ENCODE results near the gene SLC41A2.
A peak's percentile ranks its signal among the peaks of the same experiment; 100 is the strongest.

SLC41A2 gene, protein sequence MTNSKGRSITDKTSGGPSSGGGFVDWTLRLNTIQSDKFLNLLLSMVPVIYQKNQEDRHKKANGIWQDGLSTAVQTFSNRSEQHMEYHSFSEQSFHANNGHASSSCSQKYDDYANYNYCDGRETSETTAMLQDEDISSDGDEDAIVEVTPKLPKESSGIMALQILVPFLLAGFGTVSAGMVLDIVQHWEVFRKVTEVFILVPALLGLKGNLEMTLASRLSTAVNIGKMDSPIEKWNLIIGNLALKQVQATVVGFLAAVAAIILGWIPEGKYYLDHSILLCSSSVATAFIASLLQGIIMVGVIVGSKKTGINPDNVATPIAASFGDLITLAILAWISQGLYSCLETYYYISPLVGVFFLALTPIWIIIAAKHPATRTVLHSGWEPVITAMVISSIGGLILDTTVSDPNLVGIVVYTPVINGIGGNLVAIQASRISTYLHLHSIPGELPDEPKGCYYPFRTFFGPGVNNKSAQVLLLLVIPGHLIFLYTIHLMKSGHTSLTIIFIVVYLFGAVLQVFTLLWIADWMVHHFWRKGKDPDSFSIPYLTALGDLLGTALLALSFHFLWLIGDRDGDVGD

DNA sequence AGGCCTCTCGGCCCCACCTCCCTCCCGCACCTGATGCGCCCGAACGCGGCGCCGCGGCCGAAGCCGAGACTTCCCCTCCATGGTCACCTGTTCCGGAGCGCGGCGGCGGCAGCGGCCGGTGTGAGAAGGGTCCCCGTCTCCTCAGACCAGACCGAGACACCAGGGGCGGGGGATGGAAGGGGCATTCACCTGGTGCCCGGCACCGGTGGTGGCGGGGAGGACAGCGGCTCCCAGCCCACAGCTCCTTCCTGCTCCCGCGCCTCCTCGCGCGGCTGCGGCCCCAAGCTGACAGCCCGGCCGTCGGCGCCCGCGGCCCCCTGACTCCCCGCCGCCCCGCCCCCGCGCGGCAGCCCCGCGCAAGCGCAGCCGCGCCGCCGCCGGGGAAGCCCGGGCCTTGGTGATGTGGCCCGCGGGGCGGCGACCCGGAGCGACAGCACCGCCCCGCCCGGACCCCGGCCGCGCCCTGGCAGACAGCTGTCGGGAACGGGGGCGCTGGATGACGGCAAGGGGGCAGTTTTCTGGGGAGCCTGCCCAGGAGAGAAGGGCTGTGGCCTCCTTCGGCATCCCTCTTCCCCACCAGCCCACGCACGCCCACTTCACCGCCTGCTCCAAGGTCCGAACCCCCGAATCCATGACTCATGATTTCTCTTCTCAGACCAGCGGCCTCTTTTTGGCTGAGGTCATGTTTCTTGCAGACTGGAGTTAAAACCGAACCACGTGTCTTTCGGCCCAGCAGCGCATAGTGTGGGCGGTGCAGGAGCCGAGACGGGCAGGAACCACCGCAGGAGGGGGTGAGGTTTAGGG, at the start of gene SLC41A2:
TSS of gene SLC41A2 (minus strand) at position 290 of the 804 bp plus-strand sequence. CDS start 29,763 bp downstream, outside the sequence.
- DNase-seq (ENCODE audit: extremely low spot score): peak; percentile 90
- TF ChIP-seq L3MBTL2 (conservative IDR thresholded peaks at IDR 0.05) (peak; percentile 80), TARDBP (IDR thresholded peaks at IDR 0.05) (no peak), CTBP1 (IDR thresholded peaks at IDR 0.05; ENCODE audit: borderline replicate concordance) (no peak), ELF4 (IDR thresholded peaks at IDR 0.05) (no peak)
- TF ChIP-seq, protein P1, sequence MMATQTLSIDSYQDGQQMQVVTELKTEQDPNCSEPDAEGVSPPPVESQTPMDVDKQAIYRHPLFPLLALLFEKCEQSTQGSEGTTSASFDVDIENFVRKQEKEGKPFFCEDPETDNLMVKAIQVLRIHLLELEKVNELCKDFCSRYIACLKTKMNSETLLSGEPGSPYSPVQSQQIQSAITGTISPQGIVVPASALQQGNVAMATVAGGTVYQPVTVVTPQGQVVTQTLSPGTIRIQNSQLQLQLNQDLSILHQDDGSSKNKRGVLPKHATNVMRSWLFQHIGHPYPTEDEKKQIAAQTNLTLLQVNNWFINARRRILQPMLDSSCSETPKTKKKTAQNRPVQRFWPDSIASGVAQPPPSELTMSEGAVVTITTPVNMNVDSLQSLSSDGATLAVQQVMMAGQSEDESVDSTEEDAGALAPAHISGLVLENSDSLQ (IDR thresholded peaks at IDR 0.05): no peak
- ChIA-PET CTCF (interaction anchor here (0.9 to 1.4 kb wide), 4 partner anchors 9 to 167 kb away, joined by 3 to 4 read pairs (median 3); no protein-coding TSS in a partner anchor), POLR2A (interaction anchor here (1.0 to 1.2 kb wide), 2 partner anchors 27 to 502 kb away, joined by 4 read pairs; partner anchors contain the start of gene CHST11)

DNA sequence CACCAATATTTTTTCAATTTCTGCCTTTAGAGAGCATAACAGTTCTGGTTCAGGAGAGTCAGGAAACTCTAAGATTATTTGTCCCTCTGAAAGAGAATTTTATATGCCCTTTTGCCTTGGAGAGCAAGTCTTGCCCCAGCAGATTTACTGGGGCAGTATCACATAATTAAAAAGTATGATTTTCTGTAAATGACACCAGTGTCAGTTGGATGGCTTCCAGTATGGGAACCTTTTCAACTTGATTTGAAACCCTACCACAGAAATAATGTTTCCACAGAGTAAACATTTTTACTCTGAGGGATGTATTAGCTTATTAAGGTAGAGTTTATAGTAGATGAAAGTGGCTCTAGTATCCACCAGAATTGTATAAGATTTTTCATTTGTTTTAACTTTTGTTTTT, 43.4 kb upstream of the SLC41A2 start:
- no peak for TF ChIP-seq L3MBTL2 (conservative IDR thresholded peaks at IDR 0.05)
- TF ChIP-seq ARNT (IDR thresholded peaks at IDR 0.05): no peak
- no peak for TF ChIP-seq CTBP1 (IDR thresholded peaks at IDR 0.05; ENCODE audit: borderline replicate concordance)
- TF ChIP-seq FOXM1 (IDR thresholded peaks at IDR 0.05; ENCODE audit: borderline replicate concordance): no peak
- TF ChIP-seq, protein P1 (IDR thresholded peaks at IDR 0.05): no peak
- TF ChIP-seq FOXK2 (IDR thresholded peaks at IDR 0.05): no peak
- ChIA-PET POLR2A (no interaction called here), CTCF (interaction anchor here (0.8 kb wide), 1 partner anchor 12 kb away, joined by 3 read pairs; no protein-coding TSS in a partner anchor)
- DNase-seq (ENCODE audit: extremely low spot score): no peak

DNA sequence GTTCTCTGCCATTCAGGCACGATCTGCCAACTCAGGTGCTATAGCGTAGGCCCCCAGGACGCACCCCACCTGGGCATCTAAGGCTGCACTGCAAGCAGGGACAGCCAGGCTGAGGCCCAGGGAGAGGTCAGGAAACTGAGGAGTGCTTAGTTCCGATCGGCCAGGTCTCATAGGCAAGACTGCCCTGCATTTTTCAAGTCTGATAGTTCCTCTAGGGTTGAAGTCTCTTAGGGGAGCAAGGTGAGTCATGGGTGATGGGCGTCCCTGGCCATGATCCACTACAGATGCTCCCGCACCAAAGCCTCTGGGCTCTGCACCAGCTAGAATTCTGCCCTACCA, 41.2 kb upstream of the SLC41A2 start:
- POLR2A ChIA-PET: no interaction called here
- no peak for DNase-seq (ENCODE audit: extremely low spot score)
- TF ChIP-seq CTBP1 (IDR thresholded peaks at IDR 0.05; ENCODE audit: borderline replicate concordance): no peak
- no peak for TF ChIP-seq NFRKB (IDR thresholded peaks at IDR 0.05)
- no peak for TF ChIP-seq ZNF384 (IDR thresholded peaks at IDR 0.05)
- CTCF ChIA-PET: no interaction called here

DNA sequence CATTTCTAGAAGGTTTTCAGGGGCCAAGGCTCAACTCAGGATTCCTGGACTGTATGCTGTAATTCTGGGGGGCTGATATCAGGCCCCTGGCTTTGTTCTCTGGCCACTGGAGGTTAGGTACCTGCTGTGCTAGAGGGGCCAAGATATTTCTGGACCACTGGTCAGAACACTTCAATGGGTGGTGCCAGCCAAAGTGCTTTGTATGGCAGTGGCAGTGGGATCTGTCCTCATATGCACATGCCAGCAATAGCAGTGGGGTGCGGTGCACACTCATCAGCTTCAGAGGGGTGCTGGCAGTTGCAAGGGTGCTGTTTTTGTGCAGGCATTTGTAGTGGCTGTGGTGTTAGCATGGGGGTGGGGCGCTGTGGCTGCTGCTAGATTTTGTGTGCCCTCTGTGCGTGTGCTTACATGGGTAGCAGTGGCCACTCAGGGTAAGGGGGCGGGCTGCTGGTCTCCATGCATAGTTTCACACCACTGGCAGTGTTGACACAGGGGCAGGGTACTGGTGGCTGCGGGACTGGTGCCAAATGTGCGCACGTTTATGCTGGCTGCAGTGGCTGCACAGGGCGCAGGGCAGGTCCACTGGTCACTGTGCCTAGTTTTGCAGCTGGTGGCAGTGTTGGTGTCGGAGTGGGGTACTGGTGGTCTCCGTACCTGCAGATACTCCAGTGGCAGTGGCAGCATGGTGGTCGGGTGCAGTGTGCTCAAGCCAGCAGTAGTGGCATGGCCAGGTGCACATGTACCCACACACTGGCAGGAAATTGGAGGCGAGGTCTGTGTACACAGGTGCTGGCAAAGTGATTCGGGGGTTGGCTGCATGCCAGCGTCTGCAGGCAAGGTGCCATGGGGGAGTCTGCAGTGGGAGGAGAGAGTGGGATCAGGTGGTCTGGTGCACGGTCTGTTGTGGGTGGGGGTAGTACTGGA, 40.6 kb upstream of the SLC41A2 start:
- DNase-seq (ENCODE audit: extremely low spot score): no peak
- ChIA-PET POLR2A (no interaction called here), CTCF (no interaction called here)
- no peak for TF ChIP-seq HDGF (IDR thresholded peaks at IDR 0.05; ENCODE audit: borderline replicate concordance)
- TF ChIP-seq, protein P1 (IDR thresholded peaks at IDR 0.05): no peak
- TF ChIP-seq L3MBTL2 (conservative IDR thresholded peaks at IDR 0.05): no peak
- no peak for TF ChIP-seq FOXM1 (IDR thresholded peaks at IDR 0.05; ENCODE audit: borderline replicate concordance)
- no peak for TF ChIP-seq SP1 (IDR thresholded peaks at IDR 0.05)
- TF ChIP-seq LEF1 (IDR thresholded peaks at IDR 0.05; ENCODE audit: borderline replicate concordance): no peak
- no peak for TF ChIP-seq ZNF384 (IDR thresholded peaks at IDR 0.05)
- TF ChIP-seq CTBP1 (IDR thresholded peaks at IDR 0.05; ENCODE audit: borderline replicate concordance): no peak
- TF ChIP-seq ARNT (IDR thresholded peaks at IDR 0.05): no peak
- no peak for TF ChIP-seq NFRKB (IDR thresholded peaks at IDR 0.05)

DNA sequence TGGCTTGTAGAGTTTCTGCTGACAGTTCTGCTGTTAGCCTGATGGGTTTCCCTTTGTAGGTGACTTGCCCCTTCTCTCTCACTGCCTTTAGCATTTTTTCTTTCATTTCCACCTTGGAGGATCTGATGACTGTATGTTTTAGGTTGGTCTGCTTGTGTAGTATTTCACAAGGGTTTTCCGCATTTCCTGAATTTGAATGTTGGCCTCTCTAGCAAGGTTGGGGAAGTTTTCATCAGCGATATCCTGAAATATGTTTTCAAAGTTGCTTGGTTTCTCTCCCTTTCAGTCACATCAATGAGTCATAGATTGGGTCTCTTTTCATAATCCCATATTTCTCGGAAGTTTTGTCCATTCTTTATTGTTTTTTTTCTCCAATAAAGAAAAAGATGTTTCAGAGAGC, 39.5 kb upstream of the SLC41A2 start:
- ChIA-PET POLR2A (no interaction called here), CTCF (no interaction called here)
- TF ChIP-seq SUZ12 (IDR thresholded peaks at IDR 0.05) (no peak), BHLHE40 (IDR thresholded peaks at IDR 0.05; ENCODE audit: borderline replicate concordance) (no peak), TARDBP (IDR thresholded peaks at IDR 0.05) (no peak), ELF4 (IDR thresholded peaks at IDR 0.05) (no peak), HDGF (IDR thresholded peaks at IDR 0.05; ENCODE audit: borderline replicate concordance) (no peak), L3MBTL2 (conservative IDR thresholded peaks at IDR 0.05) (no peak), ARNT (IDR thresholded peaks at IDR 0.05) (no peak), FOXK2 (IDR thresholded peaks at IDR 0.05) (no peak), FOXM1 (IDR thresholded peaks at IDR 0.05; ENCODE audit: borderline replicate concordance) (no peak), SP1 (IDR thresholded peaks at IDR 0.05) (no peak), LEF1 (IDR thresholded peaks at IDR 0.05; ENCODE audit: borderline replicate concordance) (no peak)
- TF ChIP-seq, protein P1 (IDR thresholded peaks at IDR 0.05): no peak
- no peak for DNase-seq (ENCODE audit: extremely low spot score)

Data from HEK293T (cell line).